Skeletal muscle satellite cell (primary cell): ENCODE data around the gene RIN3.

ENCODE experiments used
- H3K27me3 ChIP-seq: 2 replicates; pipeline ENCODE4 v1.7.0; 2013; ENCODE audit warnings: low read length; ENCODE audit not compliant: control insufficient read depth, insufficient read depth
- H3K36me3 ChIP-seq: 2 replicates; pipeline ENCODE4 v1.7.0; 2013; ENCODE audit warnings: mild to moderate bottlenecking, control low read depth, low read length; ENCODE audit not compliant: insufficient read depth
- H3K4me1 ChIP-seq: 2 replicates; pipeline ENCODE4 v1.7.0; 2013; ENCODE audit warnings: low read length; ENCODE audit not compliant: control insufficient read depth, insufficient read depth
- H3K4me2 ChIP-seq: 2 replicates; pipeline ENCODE4 v1.7.0; 2013; ENCODE audit warnings: mild to moderate bottlenecking, low read length
- H3K4me3 ChIP-seq: 2 replicates; pipeline ENCODE4 v1.7.0; 2013; ENCODE audit warnings: low read length
- H3K9ac ChIP-seq: 2 replicates; pipeline ENCODE4 v1.7.0; 2013; ENCODE audit warnings: mild to moderate bottlenecking, low read depth, low read length, moderate library complexity
- H3K9me3 ChIP-seq: replicated peaks from 2 replicates; pipeline ENCODE4 v1.7.0; 2013; ENCODE audit warnings: mild to moderate bottlenecking, control low read depth, low read length

The RIN3 gene

GRCh38 chr14:92539419-92539818 lies 25.8 kb downstream of the RIN3 start:
- Histone ChIP-seq H3K27me3 (no peaks in the 10 kb centered on the region), H3K4me2 (no peak overlapping the region), H3K9ac (no peak overlapping the region), H3K4me1 (peaks cover 24% of the 10 kb centered on the region), H3K9me3 (no peaks in the 10 kb centered on the region), H3K36me3 (no peaks in the 10 kb centered on the region), H3K4me3 (no peak overlapping the region)

- peaks cover 24% of the 10 kb centered on the region for H3K4me1 ChIP-seq
- H3K36me3 ChIP-seq = no peaks in the 10 kb centered on the region
- H3K27me3 ChIP-seq = no peaks in the 10 kb centered on the region
- H3K9me3 ChIP-seq = no peaks in the 10 kb centered on the region
- H3K4me2 ChIP-seq = peak overlapping the region; percentile 68
- peak overlapping the region; percentile 67 for H3K9ac ChIP-seq
- H3K4me3 ChIP-seq = no peak overlapping the region
Observed at GRCh38 chr14:92539875-92540274, 26.3 kb downstream of the RIN3 start.

GRCh38 chr14:92540472-92541048 lies 27.0 kb downstream of the RIN3 start:
- peak overlapping the region; percentile 67 for H3K9ac ChIP-seq

GRCh38 chr14:92542766-92543554 lies 29.4 kb downstream of the RIN3 start:
- peaks cover 24% of the 10 kb centered on the region for H3K4me1 ChIP-seq
- no peak overlapping the region for H3K9ac ChIP-seq
- H3K4me3 ChIP-seq = no peak overlapping the region
- H3K36me3 ChIP-seq = no peaks in the 10 kb centered on the region
- no peaks in the 10 kb centered on the region for H3K9me3 ChIP-seq
- no peak overlapping the region for H3K4me2 ChIP-seq
- no peaks in the 10 kb centered on the region for H3K27me3 ChIP-seq

More at GRCh38 chr14:92540472-92541048, 27.0 kb downstream of the RIN3 start:
- H3K36me3 ChIP-seq = no peaks in the 10 kb centered on the region
- H3K4me2 ChIP-seq = peak overlapping the region; percentile 68
- H3K4me1 ChIP-seq = peaks cover 24% of the 10 kb centered on the region
- H3K9me3 ChIP-seq = no peaks in the 10 kb centered on the region
- H3K4me3 ChIP-seq = peak overlapping the region; percentile 8
- H3K27me3 ChIP-seq = no peaks in the 10 kb centered on the region

GRCh38 chr14:92544051-92544720 lies 30.6 kb downstream of the RIN3 start:
- Histone ChIP-seq H3K4me2 (no peak overlapping the region), H3K4me1 (peaks cover 23% of the 10 kb centered on the region), H3K9me3 (no peaks in the 10 kb centered on the region), H3K36me3 (no peaks in the 10 kb centered on the region), H3K4me3 (no peak overlapping the region), H3K27me3 (no peaks in the 10 kb centered on the region), H3K9ac (no peak overlapping the region)

- Histone ChIP-seq H3K4me2 (peak overlapping the region; percentile 51), H3K27me3 (no peaks in the 10 kb centered on the region), H3K4me1 (peaks cover 15% of the 10 kb centered on the region), H3K4me3 (no peak overlapping the region), H3K9me3 (no peaks in the 10 kb centered on the region), H3K36me3 (no peaks in the 10 kb centered on the region), H3K9ac (no peak overlapping the region)
Observed at GRCh38 chr14:92546347-92547053, 32.9 kb downstream of the RIN3 start.

GRCh38 chr14:92549105-92549858 lies 35.7 kb downstream of the RIN3 start:
- peak overlapping the region; percentile 70 for H3K4me2 ChIP-seq
- H3K9me3 ChIP-seq = no peaks in the 10 kb centered on the region
- H3K36me3 ChIP-seq = no peaks in the 10 kb centered on the region
- H3K9ac ChIP-seq = peak overlapping the region; percentile 60
- H3K4me1 ChIP-seq = peaks cover 26% of the 10 kb centered on the region
- no peaks in the 10 kb centered on the region for H3K27me3 ChIP-seq
- H3K4me3 ChIP-seq = peak overlapping the region; percentile 13

- no peaks in the 10 kb centered on the region for H3K9me3 ChIP-seq
- H3K36me3 ChIP-seq = no peaks in the 10 kb centered on the region
- peak overlapping the region; percentile 70 for H3K4me2 ChIP-seq
- H3K4me1 ChIP-seq = peaks cover 26% of the 10 kb centered on the region
- H3K4me3 ChIP-seq = peak overlapping the region; percentile 13
- no peaks in the 10 kb centered on the region for H3K27me3 ChIP-seq
- H3K9ac ChIP-seq = peak overlapping the region; percentile 60
Observed at GRCh38 chr14:92549859-92550230, 36.3 kb downstream of the RIN3 start.

- Histone ChIP-seq H3K4me1 (peaks cover 28% of the 10 kb centered on the region), H3K9me3 (no peaks in the 10 kb centered on the region), H3K9ac (no peak overlapping the region), H3K27me3 (no peaks in the 10 kb centered on the region), H3K36me3 (no peaks in the 10 kb centered on the region), H3K4me2 (no peak overlapping the region), H3K4me3 (no peak overlapping the region)
Observed at GRCh38 chr14:92551044-92551841, 37.7 kb downstream of the RIN3 start.

GRCh38 chr14:92552066-92552465 lies 38.5 kb downstream of the RIN3 start:
- Histone ChIP-seq H3K4me2 (no peak overlapping the region), H3K27me3 (no peaks in the 10 kb centered on the region), H3K9ac (no peak overlapping the region), H3K4me3 (no peak overlapping the region), H3K4me1 (peaks cover 32% of the 10 kb centered on the region), H3K36me3 (peaks cover 4% of the 10 kb centered on the region), H3K9me3 (no peaks in the 10 kb centered on the region)
